ENCODE measurements around the gene RBM24. TPM values are rescaled to one million over a fixed set of nuclear protein-coding genes. Genes with fewer than 3 reads are reported as not detected.
A peak's percentile ranks its signal among the peaks of the same experiment; 100 is the strongest.

The RBM24 gene
- total and polyA plus RNA-seq, 2 donors from 2014 or later, result 0.47 to 1.5 TPM

DNA sequence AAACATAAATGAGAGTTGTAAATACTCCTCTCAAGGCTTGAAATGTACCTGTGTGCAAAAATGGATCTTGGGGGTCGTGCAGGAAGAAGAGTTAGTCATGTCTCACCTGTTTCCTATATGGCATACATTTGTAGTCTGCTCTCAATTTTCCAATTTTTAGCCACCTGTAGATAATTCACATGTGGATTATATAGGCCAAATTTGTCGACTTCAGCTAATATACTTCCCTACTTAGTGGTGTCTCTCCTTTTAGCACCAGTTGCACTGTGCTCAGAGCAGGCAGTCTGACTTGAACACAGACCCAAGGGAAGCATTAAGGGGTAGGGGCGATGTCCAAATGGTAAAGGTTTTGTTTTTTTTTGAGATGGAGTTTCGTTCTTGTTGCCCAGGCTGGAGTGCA lies 1.9 kb downstream of the RBM24 start:
- no peak overlapping the region for H3K4me3 ChIP-seq (ENCODE audit: low read length in 3 of 3)
- H3K36me3 ChIP-seq (ENCODE audit: control insufficient read depth in 2 of 3, insufficient read depth in 3 of 3, low read length in 3 of 3), result no peaks in the 10 kb centered on the region
- TF ChIP-seq, protein P1, sequence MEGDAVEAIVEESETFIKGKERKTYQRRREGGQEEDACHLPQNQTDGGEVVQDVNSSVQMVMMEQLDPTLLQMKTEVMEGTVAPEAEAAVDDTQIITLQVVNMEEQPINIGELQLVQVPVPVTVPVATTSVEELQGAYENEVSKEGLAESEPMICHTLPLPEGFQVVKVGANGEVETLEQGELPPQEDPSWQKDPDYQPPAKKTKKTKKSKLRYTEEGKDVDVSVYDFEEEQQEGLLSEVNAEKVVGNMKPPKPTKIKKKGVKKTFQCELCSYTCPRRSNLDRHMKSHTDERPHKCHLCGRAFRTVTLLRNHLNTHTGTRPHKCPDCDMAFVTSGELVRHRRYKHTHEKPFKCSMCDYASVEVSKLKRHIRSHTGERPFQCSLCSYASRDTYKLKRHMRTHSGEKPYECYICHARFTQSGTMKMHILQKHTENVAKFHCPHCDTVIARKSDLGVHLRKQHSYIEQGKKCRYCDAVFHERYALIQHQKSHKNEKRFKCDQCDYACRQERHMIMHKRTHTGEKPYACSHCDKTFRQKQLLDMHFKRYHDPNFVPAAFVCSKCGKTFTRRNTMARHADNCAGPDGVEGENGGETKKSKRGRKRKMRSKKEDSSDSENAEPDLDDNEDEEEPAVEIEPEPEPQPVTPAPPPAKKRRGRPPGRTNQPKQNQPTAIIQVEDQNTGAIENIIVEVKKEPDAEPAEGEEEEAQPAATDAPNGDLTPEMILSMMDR (IDR thresholded peaks at IDR 0.05; ENCODE audit: borderline replicate concordance, extremely low read depth, insufficient read depth), result no peak
- FAIRE-seq (no peak), DNase-seq (no peak)
- H3K9me3 ChIP-seq (ENCODE audit: control insufficient read depth in 2 of 3, insufficient read depth in 1 of 3, low read length in 3 of 3), result no peaks in the 10 kb centered on the region
- no peak overlapping the region for H3K9ac ChIP-seq (ENCODE audit: low read length in 3 of 3)
- peaks cover 4% of the 10 kb centered on the region for H3K27me3 ChIP-seq (ENCODE audit: control insufficient read depth, insufficient read depth, low read length)
- intact Hi-C loops (cut with DNase I), result no loop called here
- H3K27ac ChIP-seq (ENCODE audit: low read depth in 2 of 2, low read length in 2 of 2), result no peak overlapping the region
- peaks cover 0 to 2% (median 0%) of the 10 kb centered on the region in 3 donors for H3K4me1 ChIP-seq (ENCODE audit: control insufficient read depth in 2 of 3, insufficient read depth in 2 of 3, low read depth in 1 of 3, low read length in 3 of 3)

DNA sequence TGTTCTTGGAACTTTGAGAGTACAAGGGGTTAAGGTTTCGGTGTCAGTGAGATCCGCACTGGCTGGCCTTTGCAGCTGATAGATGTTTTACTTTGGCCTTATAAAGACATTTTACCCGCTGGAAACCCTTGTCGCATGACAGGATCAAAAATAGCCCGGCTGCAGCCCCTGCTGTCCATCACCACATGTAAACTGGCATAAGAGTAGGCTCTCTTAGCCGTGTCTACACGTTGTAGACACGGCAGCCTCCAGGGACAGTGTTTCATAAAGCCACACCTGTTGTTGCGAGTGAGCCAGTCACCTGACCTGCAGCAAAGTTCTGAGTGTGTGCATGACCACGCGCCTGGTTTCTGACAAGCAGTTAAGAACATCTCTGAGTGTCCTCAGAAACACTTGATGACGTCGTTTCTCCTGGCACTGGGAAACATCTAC lies 8.5 kb downstream of the RBM24 start:
- H3K27ac ChIP-seq (ENCODE audit: low read depth in 2 of 2, low read length in 2 of 2), result peak overlapping the region in 1 of 2 donors; percentile 45
- no peak for DNase-seq
- H3K9me3 ChIP-seq (ENCODE audit: control insufficient read depth in 2 of 3, insufficient read depth in 1 of 3, low read length in 3 of 3), result no peaks in the 10 kb centered on the region

DNA sequence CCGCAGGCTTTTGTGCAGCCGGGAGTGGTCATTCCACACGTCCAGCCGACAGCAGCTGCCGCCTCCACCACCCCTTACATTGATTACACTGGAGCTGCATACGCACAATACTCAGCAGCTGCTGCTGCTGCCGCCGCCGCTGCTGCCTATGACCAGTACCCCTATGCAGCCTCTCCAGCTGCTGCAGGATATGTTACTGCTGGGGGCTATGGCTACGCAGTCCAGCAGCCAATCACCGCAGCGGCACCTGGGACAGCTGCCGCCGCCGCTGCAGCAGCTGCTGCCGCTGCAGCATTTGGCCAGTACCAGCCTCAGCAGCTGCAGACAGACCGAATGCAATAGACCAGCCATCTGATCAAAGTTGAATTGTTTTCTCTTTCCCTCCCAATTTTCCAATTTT lies 10.6 kb downstream of the RBM24 start:
- Histone ChIP-seq H3K36me3 (ENCODE audit: control insufficient read depth in 2 of 3, insufficient read depth in 3 of 3, low read length in 3 of 3) (no peaks in the 10 kb centered on the region), H3K4me1 (ENCODE audit: control insufficient read depth in 2 of 3, insufficient read depth in 2 of 3, low read depth in 1 of 3, low read length in 3 of 3) (no peaks in the 10 kb centered on the region), H3K9me3 (ENCODE audit: control insufficient read depth in 2 of 3, insufficient read depth in 1 of 3, low read length in 3 of 3) (no peaks in the 10 kb centered on the region), H3K27me3 (ENCODE audit: control insufficient read depth, insufficient read depth, low read length) (no peaks in the 10 kb centered on the region), H3K27ac (ENCODE audit: low read depth in 2 of 2, low read length in 2 of 2) (no peak overlapping the region), H3K4me3 (ENCODE audit: low read length in 3 of 3) (no peak overlapping the region), H3K9ac (ENCODE audit: low read length in 3 of 3) (no peak overlapping the region)
- intact Hi-C loops (cut with DNase I), result no loop called here
- TF ChIP-seq, protein P1 (IDR thresholded peaks at IDR 0.05; ENCODE audit: borderline replicate concordance, extremely low read depth, insufficient read depth), result no peak
- FAIRE-seq (no peak), DNase-seq (no peak)

More for the DNA sequence above, 8.5 kb downstream of the RBM24 start:
- Histone ChIP-seq H3K27me3 (ENCODE audit: control insufficient read depth, insufficient read depth, low read length) (no peaks in the 10 kb centered on the region), H3K9ac (ENCODE audit: low read length in 3 of 3) (no peak overlapping the region), H3K36me3 (ENCODE audit: control insufficient read depth in 2 of 3, insufficient read depth in 3 of 3, low read length in 3 of 3) (no peaks in the 10 kb centered on the region), H3K4me1 (ENCODE audit: control insufficient read depth in 2 of 3, insufficient read depth in 2 of 3, low read depth in 1 of 3, low read length in 3 of 3) (no peaks in the 10 kb centered on the region), H3K4me3 (ENCODE audit: low read length in 3 of 3) (no peak overlapping the region)
- intact Hi-C loops (cut with DNase I), result no loop called here
- no peak for FAIRE-seq
- TF ChIP-seq, protein P1 (IDR thresholded peaks at IDR 0.05; ENCODE audit: borderline replicate concordance, extremely low read depth, insufficient read depth), result no peak

DNA sequence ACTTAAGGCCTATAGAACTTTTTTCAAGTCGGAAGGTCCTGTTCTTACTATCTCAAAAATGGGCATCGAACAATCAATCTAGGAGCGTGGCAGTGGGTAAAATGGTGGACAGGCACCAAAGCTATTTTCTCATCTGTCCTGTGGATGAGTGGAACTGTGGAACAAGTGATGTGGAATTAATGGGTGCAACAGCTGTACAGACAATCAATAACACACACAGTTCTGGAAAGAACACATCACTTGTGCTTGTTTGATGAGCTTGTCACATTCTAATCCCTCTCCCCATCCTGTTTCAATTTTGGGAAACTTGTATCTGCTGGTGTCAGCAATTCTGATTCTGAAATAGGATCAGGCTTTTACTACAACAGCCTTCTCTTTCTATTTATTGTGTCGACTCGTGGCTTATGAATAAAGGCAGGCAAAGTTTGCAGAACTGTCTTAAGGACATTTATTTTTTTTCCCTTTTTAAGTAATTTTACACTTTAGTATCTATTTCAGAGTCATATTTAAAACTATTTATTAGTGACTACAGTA lies 11.5 kb downstream of the RBM24 start:
- no peak overlapping the region for H3K9ac ChIP-seq (ENCODE audit: low read length in 3 of 3)
- H3K27me3 ChIP-seq (ENCODE audit: control insufficient read depth, insufficient read depth, low read length), result no peaks in the 10 kb centered on the region
- H3K9me3 ChIP-seq (ENCODE audit: control insufficient read depth in 2 of 3, insufficient read depth in 1 of 3, low read length in 3 of 3), result no peaks in the 10 kb centered on the region
- no peak overlapping the region for H3K4me3 ChIP-seq (ENCODE audit: low read length in 3 of 3)
- DNase-seq (no peak), FAIRE-seq (no peak)
- TF ChIP-seq, protein P1 (IDR thresholded peaks at IDR 0.05; ENCODE audit: borderline replicate concordance, extremely low read depth, insufficient read depth), result no peak
- H3K4me1 ChIP-seq (ENCODE audit: control insufficient read depth in 2 of 3, insufficient read depth in 2 of 3, low read depth in 1 of 3, low read length in 3 of 3), result no peaks in the 10 kb centered on the region
- intact Hi-C loops (cut with DNase I), result no loop called here
- H3K27ac ChIP-seq (ENCODE audit: low read depth in 2 of 2, low read length in 2 of 2), result no peak overlapping the region
- H3K36me3 ChIP-seq (ENCODE audit: control insufficient read depth in 2 of 3, insufficient read depth in 3 of 3, low read length in 3 of 3), result no peaks in the 10 kb centered on the region
